Omental fat pad (tissue), 4 donors: ENCODE data around the gene TEAD1. TPM values are rescaled to one million over a fixed set of nuclear protein-coding genes. Genes with fewer than 3 reads are reported as not detected.
A peak's percentile ranks its signal among the peaks of the same experiment; 100 is the strongest.

Experiments
- ATAC-seq: fragments of 150-250 bp; one replicate; pipeline ENCODE4 v1.9.1; 2016; ENCODE audit warnings: mild to moderate bottlenecking, moderate library complexity; ENCODE audit not compliant: low FRiP score
- DNase-seq: peaks from one replicate; pipeline ENCODE4 v3.0.0-alpha.2; 2019; ENCODE audit warnings: low spot score
- CTCF ChIP-seq, 3 donors: fragments of 450-650 bp; IDR thresholded peaks; one replicate each; pipeline ENCODE4 v1.5.1; 2016 to 2017; ENCODE audit warnings: antibody characterized with exemption in 3 of 3, mild to moderate bottlenecking in 3 of 3, moderate library complexity in 2 of 3
- total RNA-seq, 4 donors: library from RNA; depleted of rRNA; stranded (reverse); fragments of >200 nt; gene quantifications; one replicate each; pipeline ENCODE4 v1.1.0, GENCODE V29; 2016

TEAD1 gene
- total RNA-seq, 4 donors from 2014 or later, result 81.7 to 123 (median 103) TPM

- TF ChIP-seq CTCF (IDR thresholded peaks at IDR 0.05), result no peak
- ATAC-seq, result no peak
- DNase-seq, result no peak
These were observed 119.3 kb downstream of the TEAD1 start for GRCh38 chr11:12793506-12793905.

DNA sequence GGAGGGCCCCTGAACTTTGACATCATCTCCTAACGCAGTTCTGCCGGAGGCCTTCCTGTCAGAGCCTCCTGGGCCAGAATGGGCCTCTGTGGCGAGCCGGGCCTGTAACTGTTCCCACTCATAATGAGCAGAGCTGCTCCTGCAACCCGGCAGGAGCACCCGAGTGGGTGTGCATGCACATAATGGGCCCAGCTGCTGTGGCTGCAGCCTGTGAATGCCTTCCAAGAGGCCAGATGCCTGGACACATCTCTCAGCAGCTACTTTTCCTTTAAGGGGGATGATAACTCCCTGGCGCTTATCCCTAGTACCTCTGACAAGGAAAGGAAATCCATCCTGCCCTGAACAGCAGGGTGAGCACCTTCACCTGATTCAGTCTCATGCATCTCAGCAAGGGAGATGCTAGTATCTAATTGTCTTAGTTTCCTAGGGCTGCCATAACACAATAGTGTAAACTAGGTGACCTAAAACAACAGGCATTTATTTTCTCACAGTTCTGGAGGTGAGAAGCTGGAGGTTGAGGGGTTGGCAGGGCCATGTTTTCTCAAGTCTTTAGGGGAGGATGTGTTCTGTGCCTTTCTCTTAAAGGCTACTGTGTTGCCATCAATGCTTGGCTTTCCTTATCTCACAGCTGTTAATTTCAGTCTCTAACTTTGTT lies 120.5 kb downstream of the TEAD1 start:
- DNase-seq, result no peak
- no peak for TF ChIP-seq CTCF (IDR thresholded peaks at IDR 0.05)
- ATAC-seq, result no peak

- ATAC-seq, result no peak
- no peak for DNase-seq
- TF ChIP-seq CTCF (IDR thresholded peaks at IDR 0.05), result no peak
These were observed 123.8 kb downstream of the TEAD1 start for GRCh38 chr11:12797996-12798395.

DNA sequence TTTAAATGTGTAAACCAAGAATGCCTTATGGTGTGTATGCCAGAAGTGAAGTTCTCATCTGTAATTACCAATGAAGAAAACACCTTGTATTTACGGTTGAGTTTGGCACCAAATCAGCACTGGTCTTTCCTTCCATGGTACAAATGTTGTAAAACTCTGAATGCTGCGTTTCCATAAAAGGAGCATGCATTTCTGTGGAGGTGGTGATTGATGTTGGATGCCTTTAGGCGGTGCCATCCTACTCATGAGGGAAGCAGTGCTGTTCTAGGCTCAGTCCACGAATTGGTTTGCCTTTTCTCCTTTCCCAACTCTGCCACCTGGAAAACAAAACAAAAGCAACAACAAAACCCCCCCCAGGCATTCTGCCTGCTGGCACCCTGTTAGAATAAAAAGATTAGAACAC lies 124.4 kb downstream of the TEAD1 start:
- TF ChIP-seq CTCF (IDR thresholded peaks at IDR 0.05), result no peak
- DNase-seq (no peak), ATAC-seq (peak; percentile 42)

GRCh38 chr11:12799334-12799835 lies 125.2 kb downstream of the TEAD1 start:
- ATAC-seq, result peak; percentile 15
- TF ChIP-seq CTCF (IDR thresholded peaks at IDR 0.05), result no peak
- DNase-seq, result no peak

DNA sequence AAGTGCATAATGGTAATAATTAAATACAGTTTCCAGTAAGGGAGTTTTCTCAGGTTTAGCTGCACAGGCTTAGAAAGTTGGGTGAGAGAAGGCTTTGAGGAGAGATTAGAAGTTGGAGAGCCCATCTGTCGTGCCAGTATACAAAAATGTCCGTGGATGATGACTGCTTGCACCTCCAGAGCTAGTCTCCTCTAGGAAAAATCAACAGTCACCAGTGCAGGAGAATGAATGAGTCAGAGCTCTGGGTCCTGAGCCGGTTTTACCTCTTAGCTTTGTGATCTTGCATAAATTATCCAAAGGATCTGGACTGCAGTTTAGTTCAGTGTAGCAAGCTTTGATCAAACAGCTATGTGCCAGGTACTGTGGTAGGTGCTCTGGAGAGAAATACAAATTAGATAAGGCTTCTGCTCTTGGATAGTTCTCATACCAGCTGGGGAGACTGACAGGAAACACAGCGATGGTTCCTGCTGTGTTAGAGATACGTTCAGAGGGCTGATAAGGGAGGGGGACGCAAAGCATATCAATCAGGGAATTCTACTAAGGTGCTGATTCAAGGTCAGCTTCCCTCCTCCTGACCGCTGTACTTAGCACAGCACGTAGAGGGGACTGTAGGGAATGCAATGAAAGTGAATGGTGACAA lies 125.9 kb downstream of the TEAD1 start:
- no peak for TF ChIP-seq CTCF (IDR thresholded peaks at IDR 0.05)
- ATAC-seq (peak; percentile 65), DNase-seq (no peak)

DNA sequence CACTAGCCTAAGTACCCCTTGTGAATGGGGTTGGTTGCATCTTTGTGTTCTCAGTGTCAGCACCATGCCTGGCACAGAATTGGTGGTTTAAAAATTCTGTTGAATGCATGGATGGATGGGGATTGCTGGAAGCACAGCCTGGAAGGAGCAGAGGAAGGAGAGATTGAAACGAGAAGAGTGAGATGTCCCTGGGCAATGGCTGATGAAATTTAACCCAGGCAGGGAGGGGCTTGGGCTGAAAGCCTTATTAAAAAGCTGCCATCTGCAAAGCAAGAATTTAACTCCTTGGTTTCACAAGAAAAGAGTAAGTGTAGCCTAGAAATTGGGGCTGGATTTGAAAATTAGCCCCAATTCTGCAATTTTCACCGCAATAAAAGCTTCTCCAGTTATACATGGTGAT lies 126.7 kb downstream of the TEAD1 start:
- ATAC-seq (no peak), DNase-seq (no peak)
- no peak for TF ChIP-seq CTCF (IDR thresholded peaks at IDR 0.05)
